T-cell (primary cell): ENCODE data around the gene RGCC. TPM values are rescaled to one million over a fixed set of nuclear protein-coding genes. Genes with fewer than 3 reads are reported as not detected.
A peak's percentile ranks its signal among the peaks of the same experiment; 100 is the strongest.

Experiments
- ATAC-seq, 4 experiments: fragments of 200-7000 bp in 3 of 4; fragments of 150-1000 bp in 1 of 4; cut with Tn5 transposase; replicated peaks in 1 of 4; 1 replicate in 3 of 4; 2 replicates in 1 of 4; pipeline ENCODE4 v1.10.0; 2021; ENCODE audit warnings: moderate library complexity in 3 of 4, mild to moderate bottlenecking in 2 of 4, moderate number of reproducible peaks in 1 of 4
- CTCF ChIA-PET, 2 donors: fragments of 300-600 bp; sonication (Branson Sonifier 250); formaldehyde crosslinking; loops; one replicate each; lab custom pipeline; 2022; ENCODE audit warnings: antibody characterized with exemption in 2 of 2; lab: Charles Lee
- POLR2A ChIA-PET, 2 donors: fragments of 300-600 bp; sonication (Branson Sonifier 250); formaldehyde crosslinking; loops; one replicate each; lab custom pipeline; 2022; ENCODE audit warnings: antibody characterized with exemption in 2 of 2; lab: Charles Lee
- DNase-seq, 35 experiments: peaks; one replicate each; pipeline versions ENCODE4 v3.0.0 to v3.0.0-alpha.2; 2013 to 2023
- H3K27ac ChIP-seq: one replicate; pipeline ENCODE4 v1.5.1; 2013; ENCODE audit warnings: low read length
- H3K27me3 ChIP-seq, 2 experiments: replicated peaks in 1 of 2; 1 replicate in 1 of 2; 2 replicates in 1 of 2; pipeline versions ENCODE4 v1.6.1 to v1.7.0; 2013; ENCODE audit warnings: low read length in 1 of 2, mixed read lengths in 1 of 2; ENCODE audit not compliant: control insufficient read depth in 2 of 2, insufficient read depth in 2 of 2; ENCODE audit errors: extremely low read depth in 1 of 2
- H3K36me3 ChIP-seq, 2 donors: 1 replicate in 1 of 2; 2 replicates in 1 of 2; pipeline versions ENCODE4 v1.6.1 to v1.7.0; 2013; ENCODE audit warnings: low read length in 1 of 2; ENCODE audit not compliant: control insufficient read depth in 2 of 2, insufficient read depth in 1 of 2; ENCODE audit errors: extremely low read depth in 1 of 2
- H3K4me1 ChIP-seq, 2 experiments: 1 replicate in 1 of 2; 2 replicates in 1 of 2; pipeline versions ENCODE4 v1.6.1 to v1.7.0; 2013; ENCODE audit warnings: low read length in 2 of 2, mixed read lengths in 1 of 2; ENCODE audit not compliant: insufficient read depth in 2 of 2, control insufficient read depth in 1 of 2; ENCODE audit errors: extremely low read depth in 1 of 2
- H3K4me3 ChIP-seq, 2 donors: 1 replicate in 1 of 2; 2 replicates in 1 of 2; pipeline versions ENCODE4 v1.5.1 to v1.7.0; 2013; ENCODE audit warnings: mild to moderate bottlenecking in 2 of 2, low read length in 1 of 2, moderate library complexity in 1 of 2; ENCODE audit not compliant: control insufficient read depth in 1 of 2; ENCODE audit errors: extremely low read depth in 1 of 2
- H3K9me3 ChIP-seq: 2 replicates; pipeline ENCODE4 v1.7.0; 2013
- H3K27ac Mint-ChIP-seq, 2 donors: one replicate each; pipeline ENCODE4 v1.8.0; 2020 to 2021; ENCODE audit warnings: mild to moderate bottlenecking in 2 of 2, mixed read lengths in 2 of 2
- H3K27me3 Mint-ChIP-seq, 2 donors: one replicate each; pipeline ENCODE4 v1.8.0; 2021 to 2022; ENCODE audit warnings: mixed read lengths in 2 of 2
- H3K36me3 Mint-ChIP-seq: one replicate; pipeline ENCODE4 v1.8.0; 2021; ENCODE audit warnings: mixed read lengths
- H3K4me1 Mint-ChIP-seq, 3 donors: one replicate each; pipeline ENCODE4 v1.8.0; 2020 to 2022; ENCODE audit warnings: mixed read lengths in 3 of 3, mild to moderate bottlenecking in 1 of 3
- H3K4me3 Mint-ChIP-seq, 3 donors: one replicate each; pipeline ENCODE4 v1.8.0; 2020 to 2022; ENCODE audit warnings: mild to moderate bottlenecking in 3 of 3, mixed read lengths in 3 of 3, moderate library complexity in 3 of 3
- H3K9me3 Mint-ChIP-seq, 3 donors: one replicate each; pipeline ENCODE4 v1.8.0; 2020 to 2022; ENCODE audit warnings: mixed read lengths in 3 of 3
- WGBS: methylation state at CpG from one replicate; pipeline ENCODE4 v1.1.5; 2013; ENCODE audit warnings: missing lambda C conversion rate; ENCODE audit not compliant: insufficient coverage; 5-methylcytosine and 5-hydroxymethylcytosine counted together
- total RNA-seq, 35 experiments: library from RNA in 6 of 35; stranded (reverse) in 6 of 35; fragments of 120-200 nt in 1 of 35; gene quantifications; one replicate each; pipeline versions ENCODE4 v1.2.1 to v1.2.4 and lab custom pipeline; 2013 to 2026

The RGCC gene, protein sequence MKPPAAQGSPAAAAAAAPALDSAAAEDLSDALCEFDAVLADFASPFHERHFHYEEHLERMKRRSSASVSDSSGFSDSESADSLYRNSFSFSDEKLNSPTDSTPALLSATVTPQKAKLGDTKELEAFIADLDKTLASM
- total RNA-seq (100 to 1,000 TPM; 151 to 515 (median 166) TPM), total RNA-seq (lab: John Stamatoyannopoulos, UW) (82.8 to 1,293 (median 253) reads per million in 29 experiments)
- total RNA-seq (2013) = 87.6 TPM

DNA sequence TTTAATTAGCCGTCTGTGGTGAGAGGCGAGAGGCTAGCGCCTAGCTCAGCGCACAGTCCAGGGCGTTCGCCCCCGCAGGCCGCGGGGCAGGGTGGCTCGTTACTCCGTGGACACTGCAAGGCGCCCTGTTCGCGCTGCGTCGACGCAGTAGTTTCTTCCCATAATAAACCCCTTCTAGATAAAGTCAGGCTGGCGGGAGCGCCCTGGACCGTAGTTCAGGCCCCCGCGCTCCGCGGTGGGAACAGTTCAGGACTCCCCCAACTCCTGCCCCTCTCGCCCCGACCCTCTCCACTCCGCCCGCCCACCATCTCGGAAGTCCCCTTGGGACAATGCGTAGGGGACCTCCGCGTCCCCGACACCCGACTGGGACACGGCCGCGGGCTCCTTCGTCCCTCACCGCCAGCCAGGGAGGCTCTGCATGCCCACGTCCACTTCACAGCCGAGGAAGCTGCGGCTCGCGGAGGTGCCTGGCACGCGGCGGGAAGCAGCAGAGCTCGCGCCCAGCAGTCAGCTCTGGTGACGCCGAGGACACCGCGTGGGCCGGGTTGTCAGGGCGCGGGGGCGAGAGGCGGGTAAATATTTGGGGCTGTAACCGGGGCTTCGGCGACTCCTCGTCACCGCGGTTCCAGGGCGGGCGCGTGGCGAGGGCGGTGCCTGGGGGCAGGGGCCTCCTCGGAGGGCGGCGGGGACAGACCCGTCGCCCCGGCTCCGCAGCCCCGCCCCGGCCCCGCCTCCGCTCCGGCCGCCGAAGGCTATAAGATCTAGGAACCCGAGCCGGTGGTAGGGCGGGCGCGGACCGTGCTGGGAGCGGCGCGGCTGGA is at the start of gene RGCC:
Gene RGCC, plus strand, starts transcription at position 783 of the 821 bp plus-strand sequence. CDS start 158 bp downstream, outside the sequence.
- POLR2A ChIA-PET = interaction anchor here (0.6 to 1.4 kb wide), 10 partner anchors 8 to 465 kb away, joined by 3 to 12 read pairs (median 4); no protein-coding TSS in a partner anchor
- DNase-seq (peak; percentile 67 to 99 (median 91)), ATAC-seq (peak; percentile 69 to 81 (median 72))
- Histone ChIP-seq H3K9me3 (no peaks in the 10 kb centered on the region), H3K36me3 (peaks cover 0 to 11% of the 10 kb centered on the region in 2 donors), H3K4me1 (peaks cover 15 to 29% of the 10 kb centered on the region in 2 experiments), H3K27me3 (no peaks in the 10 kb centered on the region), H3K27ac (peak within 1 kb of the TSS; percentile 92), H3K4me3 (peak within 1 kb of the TSS; percentile 89 to 97)
- Mint-ChIP-seq H3K27ac (peak within 1 kb of the TSS; percentile 93 to 97), H3K9me3 (peaks cover 0 to 9% (median 0%) of the 10 kb centered on the region in 3 donors), H3K4me3 (peak within 1 kb of the TSS; percentile 90 to 95 (median 92)), H3K36me3 (peaks cover 30% of the 10 kb centered on the region), H3K4me1 (peaks cover 44 to 47% (median 45%) of the 10 kb centered on the region in 3 donors), H3K27me3 (peaks cover 0 to 2% of the 10 kb centered on the region in 2 donors)
- 3% methylated on average over 79 of the region's 92 CpGs for WGBS
- CTCF ChIA-PET = interaction anchor here in 1 of 2 donors (0.5 to 0.8 kb wide), 2 partner anchors 8 to 100 kb away, joined by 3 read pairs; no protein-coding TSS in a partner anchor

DNA sequence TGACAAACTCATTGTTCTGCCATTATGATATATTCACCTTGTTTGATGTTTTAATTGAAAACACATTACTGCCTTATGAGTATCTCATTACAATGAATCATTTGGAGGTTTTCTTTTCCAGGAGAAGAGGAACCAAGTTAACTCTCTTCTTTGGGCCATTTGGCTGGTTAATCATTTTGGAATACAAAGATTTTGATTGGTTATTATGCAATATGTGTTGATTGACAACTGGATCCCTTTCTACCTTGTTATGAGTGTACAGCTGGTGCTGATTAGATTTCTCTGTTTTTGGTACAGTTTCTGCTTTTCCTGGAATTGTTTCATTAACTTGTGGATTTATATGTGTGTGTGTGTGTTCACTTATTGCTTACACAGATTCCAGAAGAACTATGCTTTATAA is 49.2 kb upstream of the RGCC start:
- H3K36me3 Mint-ChIP-seq = no peaks in the 10 kb centered on the region
- Histone ChIP-seq H3K27me3 (no peaks in the 10 kb centered on the region), H3K4me3 (no peak overlapping the region), H3K36me3 (no peaks in the 10 kb centered on the region), H3K27ac (no peak overlapping the region), H3K4me1 (peaks cover 0 to 4% of the 10 kb centered on the region in 2 experiments), H3K9me3 (no peaks in the 10 kb centered on the region)
- peaks cover 2 to 6% (median 2%) of the 10 kb centered on the region in 3 donors for H3K4me1 Mint-ChIP-seq
- ChIA-PET POLR2A (no interaction called here), CTCF (no interaction called here)
- H3K27ac Mint-ChIP-seq = no peak overlapping the region
- no peak overlapping the region for H3K4me3 Mint-ChIP-seq
- no peaks in the 10 kb centered on the region for H3K9me3 Mint-ChIP-seq
- ATAC-seq (no peak), DNase-seq (no peak)
- H3K27me3 Mint-ChIP-seq = no peaks in the 10 kb centered on the region

DNA sequence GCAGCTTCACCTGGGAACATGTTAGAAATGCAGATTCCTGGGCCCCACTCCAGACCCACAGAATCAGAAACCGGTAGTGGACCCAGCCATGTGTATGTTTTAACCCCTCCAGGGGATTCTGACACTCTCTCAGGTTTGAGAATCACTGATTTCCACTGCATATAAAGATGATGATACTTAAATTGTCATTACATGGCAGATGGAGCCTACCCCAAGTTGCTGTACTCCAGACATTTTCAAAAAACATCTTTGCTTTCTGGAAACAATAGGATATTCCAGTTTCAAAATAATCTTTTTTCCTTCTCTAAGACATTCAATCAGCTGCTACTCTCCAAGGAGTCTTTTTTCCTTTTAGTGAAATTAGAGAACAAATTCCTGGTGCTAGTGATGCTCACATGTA is 48.6 kb upstream of the RGCC start:
- CTCF ChIA-PET = interaction anchor here in 1 of 2 donors (0.6 to 1.2 kb wide), 2 partner anchors 54 to 241 kb away, joined by 3 read pairs; no protein-coding TSS in a partner anchor
- peaks cover 2 to 6% (median 2%) of the 10 kb centered on the region in 3 donors for H3K4me1 Mint-ChIP-seq
- no peak overlapping the region for H3K27ac Mint-ChIP-seq
- no peaks in the 10 kb centered on the region for H3K36me3 ChIP-seq
- no peaks in the 10 kb centered on the region for H3K27me3 ChIP-seq
- no peaks in the 10 kb centered on the region for H3K9me3 Mint-ChIP-seq
- no peaks in the 10 kb centered on the region for H3K36me3 Mint-ChIP-seq
- H3K27ac ChIP-seq = no peak overlapping the region
- ATAC-seq (no peak), DNase-seq (no peak)
- H3K27me3 Mint-ChIP-seq = no peaks in the 10 kb centered on the region
- no peaks in the 10 kb centered on the region for H3K9me3 ChIP-seq
- POLR2A ChIA-PET = interaction anchor here in 1 of 2 donors (0.5 kb wide), 1 partner anchor 81 kb away, joined by 4 read pairs; no protein-coding TSS in a partner anchor
- no peak overlapping the region for H3K4me3 Mint-ChIP-seq
- no peak overlapping the region for H3K4me3 ChIP-seq
- no CpG with 5 or more reads among the region's 1 CpG for WGBS
- H3K4me1 ChIP-seq = peaks cover 0 to 4% of the 10 kb centered on the region in 2 experiments

DNA sequence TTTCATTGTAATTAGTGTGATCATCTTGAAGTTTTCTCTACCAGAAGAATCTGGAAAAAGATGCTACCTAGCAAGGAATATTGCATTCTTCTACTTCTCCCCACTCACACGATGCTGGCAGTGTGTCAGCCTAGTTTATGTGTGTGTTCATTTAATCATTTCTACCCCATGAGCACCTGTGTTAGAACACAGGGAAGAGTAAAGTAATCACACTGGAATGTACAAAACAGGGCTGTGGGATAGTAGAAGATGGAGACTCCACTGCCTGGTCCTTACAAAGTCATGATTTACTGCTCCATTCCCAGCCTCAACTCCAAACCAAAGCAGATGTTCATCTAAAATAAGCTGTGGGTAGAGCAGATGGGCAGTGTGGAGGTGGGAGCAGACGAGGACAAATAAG is 47.7 kb upstream of the RGCC start:
- Histone ChIP-seq H3K27me3 (no peaks in the 10 kb centered on the region), H3K9me3 (no peaks in the 10 kb centered on the region), H3K27ac (no peak overlapping the region), H3K4me3 (no peak overlapping the region), H3K36me3 (no peaks in the 10 kb centered on the region), H3K4me1 (peaks cover 0 to 4% of the 10 kb centered on the region in 2 experiments)
- no peak overlapping the region for H3K27ac Mint-ChIP-seq
- DNase-seq (no peak), ATAC-seq (no peak)
- no peaks in the 10 kb centered on the region for H3K9me3 Mint-ChIP-seq
- ChIA-PET POLR2A (no interaction called here), CTCF (interaction anchor here in 1 of 2 donors (1.2 kb wide), 1 partner anchor 240 kb away, joined by 3 read pairs; no protein-coding TSS in a partner anchor)
- peaks cover 2 to 6% (median 2%) of the 10 kb centered on the region in 3 donors for H3K4me1 Mint-ChIP-seq
- H3K4me3 Mint-ChIP-seq = no peak overlapping the region
- no peaks in the 10 kb centered on the region for H3K27me3 Mint-ChIP-seq
- WGBS = no CpG with 5 or more reads among the region's 2 CpGs
- H3K36me3 Mint-ChIP-seq = no peaks in the 10 kb centered on the region

DNA sequence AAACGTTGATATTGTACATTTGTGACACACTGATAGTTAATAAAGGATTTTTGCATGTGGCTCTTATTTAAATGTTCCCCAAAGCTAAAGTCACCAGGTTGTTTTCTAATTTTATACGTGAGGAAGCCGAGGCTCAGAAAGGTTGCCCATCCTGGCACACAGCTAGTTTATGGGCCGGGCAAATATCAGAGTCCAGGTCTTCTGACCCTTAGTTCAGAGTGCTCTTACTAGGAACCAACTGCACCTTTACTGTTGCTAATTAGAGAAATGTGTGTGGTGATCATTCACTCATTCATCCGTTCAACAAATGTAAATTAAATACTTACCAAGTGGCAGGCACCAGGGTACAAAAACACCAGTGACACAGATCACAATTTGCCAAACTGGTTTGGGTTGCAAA is 46.3 kb upstream of the RGCC start:
- Histone ChIP-seq H3K27ac (no peak overlapping the region), H3K36me3 (no peaks in the 10 kb centered on the region), H3K4me1 (peaks cover 0 to 4% of the 10 kb centered on the region in 2 experiments), H3K27me3 (no peaks in the 10 kb centered on the region), H3K4me3 (no peak overlapping the region), H3K9me3 (no peaks in the 10 kb centered on the region)
- ATAC-seq (no peak), DNase-seq (no peak)
- no peak overlapping the region for H3K27ac Mint-ChIP-seq
- no peaks in the 10 kb centered on the region for H3K27me3 Mint-ChIP-seq
- WGBS = 100% methylated on average over 2 of the region's 5 CpGs
- H3K4me1 Mint-ChIP-seq = peaks cover 2 to 6% (median 2%) of the 10 kb centered on the region in 3 donors
- ChIA-PET POLR2A (no interaction called here), CTCF (no interaction called here)
- no peaks in the 10 kb centered on the region for H3K9me3 Mint-ChIP-seq
- H3K4me3 Mint-ChIP-seq = no peak overlapping the region
- no peaks in the 10 kb centered on the region for H3K36me3 Mint-ChIP-seq

DNA sequence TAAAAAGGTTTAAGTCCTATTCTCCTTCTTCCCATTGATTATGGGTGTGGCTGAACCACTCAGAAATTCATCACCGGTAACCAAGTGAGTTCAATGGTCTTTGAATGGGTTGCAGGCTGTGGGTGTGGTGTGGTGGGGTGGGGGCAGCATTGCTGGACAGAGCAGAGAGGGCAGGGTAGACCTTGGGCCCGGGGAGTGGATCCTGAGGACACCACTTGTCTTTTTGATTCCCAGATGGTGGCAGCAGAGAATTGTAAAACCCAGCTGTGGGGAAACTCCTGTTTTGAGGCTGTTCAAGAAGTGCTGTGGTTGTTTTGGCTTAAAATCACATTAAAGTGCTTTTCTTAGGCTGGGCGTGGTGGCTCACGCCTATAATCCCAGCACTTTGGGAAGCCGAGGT is 45.8 kb upstream of the RGCC start:
- DNase-seq (peak in 12 of 35 experiments; percentile 1 to 62 (median 12)), ATAC-seq (peak in 3 of 4 experiments; percentile 59 to 71 (median 69))

More for the DNA sequence above, 45.8 kb upstream of the RGCC start:
- no peaks in the 10 kb centered on the region for H3K27me3 Mint-ChIP-seq
- Histone ChIP-seq H3K4me3 (no peak overlapping the region), H3K27me3 (no peaks in the 10 kb centered on the region), H3K36me3 (no peaks in the 10 kb centered on the region), H3K4me1 (peaks cover 0 to 4% of the 10 kb centered on the region in 2 experiments), H3K27ac (no peak overlapping the region), H3K9me3 (no peaks in the 10 kb centered on the region)
- H3K36me3 Mint-ChIP-seq = no peaks in the 10 kb centered on the region
- H3K4me3 Mint-ChIP-seq = no peak overlapping the region
- CTCF ChIA-PET = interaction anchor here in 1 of 2 donors (1.1 kb wide), 1 partner anchor 241 kb away, joined by 8 read pairs; no protein-coding TSS in a partner anchor
- H3K9me3 Mint-ChIP-seq = no peaks in the 10 kb centered on the region
- H3K27ac Mint-ChIP-seq = no peak overlapping the region
- peaks cover 2 to 6% (median 2%) of the 10 kb centered on the region in 3 donors for H3K4me1 Mint-ChIP-seq
- WGBS = 43% methylated on average over 1 of the region's 5 CpGs
- POLR2A ChIA-PET = no interaction called here
